ENCODE data around the gene CRYBG3. TPM values are rescaled to one million over a fixed set of nuclear protein-coding genes. Genes with fewer than 3 reads are reported as not detected.

The CRYBG3 gene
- 10 to 100 TPM in 5 of 8 experiments, 1 to 10 TPM in 3; 4.7 to 14.3 (median 10.8) TPM for total RNA-seq

DNA sequence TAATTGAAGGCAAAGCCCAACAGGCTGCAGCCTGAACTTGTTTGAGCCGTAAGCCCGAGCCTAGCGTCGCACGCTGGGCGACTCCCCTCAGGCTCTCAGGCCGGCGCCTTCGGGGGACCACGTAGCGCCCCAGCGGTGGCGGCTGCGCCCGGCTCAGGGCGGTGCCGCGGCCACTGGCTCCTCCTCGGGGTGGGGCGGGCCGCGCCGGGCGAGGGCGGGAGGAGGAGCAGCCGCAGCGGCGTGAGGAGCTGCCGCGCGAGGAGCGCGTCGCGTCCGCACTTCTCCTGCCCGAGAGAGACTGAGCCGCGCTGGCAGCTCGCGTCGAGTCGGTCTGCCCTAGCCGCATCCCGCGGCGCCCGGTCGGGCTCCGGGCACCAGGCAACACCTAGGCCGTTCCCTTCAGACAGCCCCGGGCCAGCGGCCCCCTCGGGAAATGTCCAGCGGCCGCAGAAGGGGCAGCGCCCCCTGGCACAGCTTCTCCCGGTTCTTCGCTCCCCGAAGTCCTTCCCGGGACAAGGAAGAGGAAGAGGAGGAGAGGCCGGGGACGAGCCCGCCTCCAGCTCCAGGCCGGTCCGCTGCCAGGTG is at the start of gene CRYBG3:
CRYBG3 (plus strand) TSS at position 238 of the 585 bp plus-strand sequence; CDS start at position 434, 196 bp downstream.
- ATAC-seq (replicated peaks in 6 of 8) = peak; percentile 92 to 97 (median 96)
- peaks cover 5 to 7% of the 10 kb centered on the region in 2 donors for H3K4me1 ChIP-seq (replicated peaks in 1 of 2)
- H3K4me3 ChIP-seq = peak within 1 kb of the TSS; percentile 62 to 77 (median 69)
- in situ Hi-C loops (cut with MboI; ENCODE audit: low pct_unique_long_range_greater_than_20kb in 2 of 9, low sequenced_read_pairs in 9 of 9, unreplicated experiment in 9 of 9) = no loop called here
- H3K27ac ChIP-seq = peak within 1 kb of the TSS in 1 of 2 donors; percentile 65
- 2% methylated on average over 10 of the region's 66 CpGs; no CpG with 5 or more reads in 9 of the 10 experiments for WGBS, 10 experiments

DNA sequence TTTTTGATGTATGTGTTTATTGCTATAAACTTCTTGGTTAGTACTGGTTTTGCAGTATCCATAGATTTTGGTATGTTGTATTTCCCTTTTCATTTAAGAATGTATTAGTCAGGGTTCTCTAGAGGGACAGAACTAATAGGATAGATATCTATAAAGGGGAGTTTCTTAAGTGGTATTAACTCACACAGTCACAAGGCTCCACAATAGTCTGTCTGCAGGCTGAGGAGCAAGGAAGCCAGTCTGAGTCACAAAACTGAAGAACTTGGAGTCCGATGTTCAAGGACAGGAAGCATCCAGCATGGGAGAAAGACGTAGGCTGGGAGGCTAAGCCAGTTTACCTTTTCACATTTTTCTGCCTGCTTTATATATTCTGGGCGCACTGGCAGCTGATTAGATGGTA is 48.9 kb upstream of the CRYBG3 start:
- WGBS, 10 experiments = 66 to 100% (median 100%) methylated on average over 1 to 3 of the region's 3 CpGs; no CpG with 5 or more reads in 2 of the 10 experiments
- no peak overlapping the region for H3K4me3 ChIP-seq
- in situ Hi-C loops (cut with MboI; ENCODE audit: low pct_unique_long_range_greater_than_20kb in 2 of 9, low sequenced_read_pairs in 9 of 9, unreplicated experiment in 9 of 9) = no loop called here
- H3K4me1 ChIP-seq (replicated peaks in 1 of 2) = no peaks in the 10 kb centered on the region
- H3K27ac ChIP-seq = no peak overlapping the region
- ATAC-seq (replicated peaks in 6 of 8) = no peak

DNA sequence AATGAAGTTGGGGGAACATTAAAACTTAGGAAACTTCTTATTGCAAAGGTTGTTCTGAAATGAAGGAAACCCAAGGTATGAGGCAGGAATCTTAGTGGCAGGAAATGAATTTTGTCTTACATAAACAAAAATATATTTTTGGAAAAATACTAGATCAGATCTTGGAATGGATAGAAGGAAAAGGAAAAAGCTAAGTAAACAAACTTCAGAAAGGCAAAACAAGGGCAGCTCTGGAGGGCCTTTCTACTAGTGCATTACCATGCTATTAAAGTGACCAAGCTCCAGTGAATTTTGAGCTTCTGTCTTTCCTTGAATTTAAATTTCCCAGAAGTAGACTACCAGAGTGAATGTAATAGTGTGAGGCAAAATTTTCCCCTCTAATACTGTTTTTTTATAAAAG is 43.7 kb upstream of the CRYBG3 start:
- Histone ChIP-seq H3K4me3 (no peak overlapping the region), H3K27ac (no peak overlapping the region), H3K4me1 (replicated peaks in 1 of 2) (no peaks in the 10 kb centered on the region)
- ATAC-seq (replicated peaks in 6 of 8) = no peak
- in situ Hi-C loops (cut with MboI; ENCODE audit: low pct_unique_long_range_greater_than_20kb in 2 of 9, low sequenced_read_pairs in 9 of 9, unreplicated experiment in 9 of 9) = loop anchor here in 5 of 9 experiments (25.0 kb wide), 2 partner anchors 234 to 559 kb away; no protein-coding TSS in a partner anchor

DNA sequence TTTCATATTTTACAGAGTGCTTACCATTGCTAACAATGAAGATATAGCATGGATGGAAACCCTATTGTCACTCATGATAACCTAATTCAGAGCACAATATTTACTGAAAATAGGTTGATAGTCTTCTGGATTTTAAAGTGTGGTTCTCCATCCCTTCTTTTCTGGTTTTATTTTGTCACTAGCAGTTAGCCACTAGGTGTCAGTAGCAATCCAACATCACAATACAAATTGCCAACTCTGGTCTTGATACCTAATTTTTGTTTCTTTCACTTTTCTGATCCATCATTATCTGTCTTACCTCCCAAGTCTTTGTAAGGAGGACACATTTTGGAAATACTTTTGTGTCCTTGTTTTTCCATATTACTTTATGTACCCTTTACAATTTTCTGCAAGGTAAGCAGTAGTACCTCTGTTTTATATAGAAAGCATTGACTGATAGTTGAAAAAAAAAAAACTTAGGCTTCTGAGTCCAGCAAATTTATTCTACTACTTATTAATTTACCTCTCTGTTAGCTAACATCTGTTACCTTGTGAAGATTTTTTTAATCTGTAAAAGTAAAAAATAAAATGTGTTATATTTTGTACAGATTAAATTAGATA is 28.3 kb upstream of the CRYBG3 start:
- in situ Hi-C loops (cut with MboI; ENCODE audit: low pct_unique_long_range_greater_than_20kb in 2 of 9, low sequenced_read_pairs in 9 of 9, unreplicated experiment in 9 of 9) = loop anchor here (10.0 to 25.0 kb wide), 3 partner anchors 219 to 544 kb away; no protein-coding TSS in a partner anchor
- Histone ChIP-seq H3K27ac (no peak overlapping the region), H3K4me3 (no peak overlapping the region), H3K4me1 (replicated peaks in 1 of 2) (no peaks in the 10 kb centered on the region)
- ATAC-seq (replicated peaks in 6 of 8) = peak in 2 of 8 experiments; percentile 37 to 43

DNA sequence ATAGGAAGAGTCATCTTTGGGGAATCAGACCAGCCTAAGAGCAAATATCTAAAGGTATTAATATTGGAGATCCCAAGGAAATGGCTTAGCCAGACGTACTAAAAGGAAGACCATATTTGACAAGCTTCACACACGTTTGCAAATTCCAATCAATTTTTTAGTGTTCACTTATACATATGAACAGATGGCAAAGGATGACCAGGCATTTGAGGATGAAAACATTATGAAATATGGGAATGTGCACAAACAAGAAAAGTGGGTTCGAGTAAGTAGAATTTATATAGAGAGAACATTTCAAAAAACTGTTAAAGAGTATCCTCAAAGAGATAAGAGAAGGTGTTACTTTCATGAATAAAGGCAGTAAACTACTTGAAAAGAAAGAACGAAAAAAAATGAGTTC is 25.9 kb upstream of the CRYBG3 start:
- Histone ChIP-seq H3K27ac (no peak overlapping the region), H3K4me1 (replicated peaks in 1 of 2) (no peaks in the 10 kb centered on the region), H3K4me3 (no peak overlapping the region)
- ATAC-seq (replicated peaks in 6 of 8) = no peak
- WGBS, 10 experiments = 85 to 96% (median 91%) methylated on average over 3 to 4 of the region's 4 CpGs; no CpG with 5 or more reads in 1 of the 10 experiments
- in situ Hi-C loops (cut with MboI; ENCODE audit: low pct_unique_long_range_greater_than_20kb in 2 of 9, low sequenced_read_pairs in 9 of 9, unreplicated experiment in 9 of 9) = loop anchor here (10.0 to 25.0 kb wide), 3 partner anchors 216 to 541 kb away; no protein-coding TSS in a partner anchor

DNA sequence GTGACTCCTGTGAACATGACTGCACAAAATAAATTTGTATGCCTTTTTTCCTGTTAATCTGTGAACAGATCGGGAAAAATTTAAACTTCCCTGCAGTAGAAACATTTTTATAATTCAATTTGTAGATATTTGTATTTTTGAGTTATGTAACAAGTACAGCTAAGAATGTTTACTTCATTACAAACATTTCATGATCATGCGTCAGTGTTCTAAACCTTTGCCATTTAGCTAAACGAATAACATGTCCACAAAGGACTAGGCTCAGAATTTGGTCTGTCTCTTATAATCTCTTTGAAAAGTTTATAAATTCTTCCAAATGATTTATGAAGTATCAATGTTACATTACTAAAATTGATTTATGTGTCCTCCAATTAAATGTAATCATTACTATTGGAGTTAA is 17.3 kb upstream of the CRYBG3 start:
- H3K4me3 ChIP-seq = no peak overlapping the region
- WGBS, 10 experiments = 45 to 100% (median 86%) methylated on average over 1 to 3 of the region's 3 CpGs; no CpG with 5 or more reads in 2 of the 10 experiments
- no peaks in the 10 kb centered on the region for H3K4me1 ChIP-seq (replicated peaks in 1 of 2)
- no peak for ATAC-seq (replicated peaks in 6 of 8)
- H3K27ac ChIP-seq = no peak overlapping the region
- in situ Hi-C loops (cut with MboI; ENCODE audit: low pct_unique_long_range_greater_than_20kb in 2 of 9, low sequenced_read_pairs in 9 of 9, unreplicated experiment in 9 of 9) = no loop called here

DNA sequence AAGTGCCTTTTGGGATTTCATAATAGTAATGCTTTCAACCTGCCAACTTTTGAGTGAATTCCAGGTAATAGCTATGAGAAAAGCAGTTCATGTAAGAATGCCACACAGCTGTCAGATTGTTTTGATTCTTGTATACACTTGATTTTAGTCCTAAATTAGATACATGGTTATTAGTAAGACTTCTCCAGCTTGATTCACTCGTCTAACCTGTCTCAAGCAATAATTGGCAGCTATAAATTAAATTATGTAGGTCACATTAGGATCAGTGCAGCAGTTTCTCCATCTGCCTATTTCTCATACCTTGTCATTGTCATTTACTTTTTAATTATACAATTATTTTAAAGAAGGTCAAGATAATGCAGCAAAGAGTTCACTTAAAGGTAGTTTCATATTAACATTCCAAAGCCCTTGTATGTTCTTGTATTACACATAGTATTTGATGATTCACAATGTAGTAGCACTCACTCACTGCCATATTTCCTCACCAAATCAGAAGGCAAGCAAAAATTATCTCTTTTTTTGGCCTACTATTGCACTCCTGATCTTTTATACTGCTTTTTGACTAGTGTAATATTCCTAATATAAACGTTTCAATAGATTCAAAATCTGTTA is 10.9 kb upstream of the CRYBG3 start:
- in situ Hi-C loops (cut with MboI; ENCODE audit: low pct_unique_long_range_greater_than_20kb in 2 of 9, low sequenced_read_pairs in 9 of 9, unreplicated experiment in 9 of 9) = no loop called here
- Histone ChIP-seq H3K27ac (no peak overlapping the region), H3K4me1 (replicated peaks in 1 of 2) (no peaks in the 10 kb centered on the region), H3K4me3 (no peak overlapping the region)
- 0 to 100% (median 40%) methylated on average over 1 to 2 of the region's 2 CpGs; no CpG with 5 or more reads in 1 of the 10 experiments for WGBS, 10 experiments
- no peak for ATAC-seq (replicated peaks in 6 of 8)

DNA sequence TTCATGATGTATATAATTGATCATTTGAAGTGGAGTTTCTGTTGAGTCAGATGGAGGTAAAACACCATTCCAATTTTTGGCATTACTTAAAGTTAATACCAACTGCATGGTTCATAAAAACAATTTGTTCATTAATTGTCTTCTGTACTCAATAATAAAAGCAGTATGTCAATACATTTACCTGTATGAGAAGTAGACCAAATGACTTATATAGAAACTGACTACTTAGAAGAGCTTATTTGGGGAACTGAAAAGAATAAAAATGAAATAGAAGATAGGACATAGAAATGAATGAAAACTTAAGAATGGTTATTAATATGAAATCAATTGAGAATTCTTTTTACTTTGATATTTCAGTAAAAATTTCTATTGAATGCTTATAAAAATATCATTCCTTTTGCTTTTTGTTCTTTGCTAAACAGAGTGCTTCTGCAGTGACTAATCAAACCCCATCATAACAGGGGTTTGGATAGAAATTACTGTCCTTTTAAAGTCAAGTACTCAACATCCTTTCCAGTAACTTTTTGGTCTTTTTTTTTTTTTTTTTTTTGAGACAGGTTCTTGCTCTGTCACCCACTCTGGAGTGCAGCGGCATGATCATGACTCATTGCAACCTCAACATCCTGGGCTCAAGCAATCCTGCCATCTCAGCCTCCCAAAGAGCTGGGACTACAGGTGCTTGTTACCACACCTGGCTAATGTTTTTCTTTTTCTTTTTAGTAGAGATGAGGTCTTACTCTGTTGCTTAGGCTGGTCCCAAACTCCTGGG is 6.5 kb upstream of the CRYBG3 start:
- peaks cover 5 to 7% of the 10 kb centered on the region in 2 donors for H3K4me1 ChIP-seq (replicated peaks in 1 of 2)
- H3K4me3 ChIP-seq = no peak overlapping the region
- in situ Hi-C loops (cut with MboI; ENCODE audit: low pct_unique_long_range_greater_than_20kb in 2 of 9, low sequenced_read_pairs in 9 of 9, unreplicated experiment in 9 of 9) = no loop called here
- 0 to 88% (median 7%) methylated on average over 1 of the region's 1 CpG; no CpG with 5 or more reads in 2 of the 10 experiments for WGBS, 10 experiments
- no peak for ATAC-seq (replicated peaks in 6 of 8)
- H3K27ac ChIP-seq = no peak overlapping the region

DNA sequence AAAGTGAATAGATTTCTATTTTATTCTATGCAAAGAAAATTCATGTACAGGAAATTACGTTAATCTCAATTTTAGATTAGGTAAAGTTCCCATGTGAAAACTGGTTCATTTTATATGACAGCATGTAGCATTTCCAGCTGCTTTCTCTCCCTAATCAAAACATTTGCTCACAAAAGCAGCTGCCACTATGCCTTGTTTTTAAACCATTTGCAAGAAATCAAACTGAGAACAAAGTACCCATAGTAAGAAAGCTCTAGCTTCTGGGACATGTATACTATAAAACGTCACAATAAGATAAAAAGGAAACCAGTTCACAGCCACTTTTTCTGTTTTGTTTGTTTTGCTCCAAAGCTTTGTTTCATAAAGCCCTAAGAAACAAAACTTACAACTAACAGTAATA is 5.0 kb upstream of the CRYBG3 start:
- H3K4me1 ChIP-seq (replicated peaks in 1 of 2) = peaks cover 5 to 7% of the 10 kb centered on the region in 2 donors
- H3K27ac ChIP-seq = no peak overlapping the region
- 36 to 100% (median 71%) methylated on average over 1 to 2 of the region's 2 CpGs for WGBS, 10 experiments
- ATAC-seq (replicated peaks in 6 of 8) = no peak
- in situ Hi-C loops (cut with MboI; ENCODE audit: low pct_unique_long_range_greater_than_20kb in 2 of 9, low sequenced_read_pairs in 9 of 9, unreplicated experiment in 9 of 9) = no loop called here
- H3K4me3 ChIP-seq = no peak overlapping the region

DNA sequence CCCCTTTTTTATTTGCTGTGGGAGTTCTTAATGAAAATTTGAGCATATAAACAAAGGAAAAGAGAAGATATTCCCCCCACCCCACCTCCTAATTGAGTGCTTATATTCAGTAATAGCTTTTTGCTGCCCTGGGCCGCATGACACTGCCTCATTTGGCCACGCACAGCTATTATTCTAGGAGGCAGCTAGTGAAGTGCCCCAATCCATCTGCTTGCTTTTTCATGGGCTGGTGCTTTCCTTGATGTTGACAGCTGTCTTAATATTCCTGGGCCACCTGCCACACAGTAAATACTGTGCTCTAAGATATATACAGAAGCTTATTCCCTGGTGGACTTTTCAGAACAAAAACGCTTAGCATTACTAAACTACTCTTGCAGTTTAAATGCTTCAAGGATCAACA is 3.8 kb upstream of the CRYBG3 start:
- no peak overlapping the region for H3K27ac ChIP-seq
- 10 to 93% (median 62%) methylated on average over 1 to 3 of the region's 3 CpGs; no CpG with 5 or more reads in 2 of the 10 experiments for WGBS, 10 experiments

DNA sequence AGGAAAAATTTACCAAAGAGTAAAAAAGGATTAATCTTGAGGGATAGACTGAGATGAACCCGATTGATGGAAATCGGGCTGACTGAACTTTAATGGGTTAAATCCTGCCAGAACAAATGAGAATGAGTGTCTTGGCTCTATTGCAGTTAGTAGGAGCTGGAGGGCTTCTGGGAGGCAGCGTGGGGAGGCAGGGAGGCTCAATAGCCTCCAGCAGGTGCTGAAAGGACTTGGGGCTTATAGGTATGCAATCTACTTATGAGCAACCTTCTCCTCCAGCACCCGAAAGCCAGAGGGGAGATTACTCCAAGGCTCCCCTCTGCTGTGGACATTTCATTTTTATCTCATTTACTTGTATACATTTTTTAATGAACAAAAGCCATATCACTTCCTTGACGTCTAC is 1.0 kb upstream of the CRYBG3 start:
- in situ Hi-C loops (cut with MboI; ENCODE audit: low pct_unique_long_range_greater_than_20kb in 2 of 9, low sequenced_read_pairs in 9 of 9, unreplicated experiment in 9 of 9) = no loop called here
- ATAC-seq (replicated peaks in 6 of 8) = no peak
- H3K4me3 ChIP-seq = peak overlapping the region; percentile 62 to 77 (median 69)
- H3K27ac ChIP-seq = no peak overlapping the region
- WGBS, 10 experiments = 55 to 100% (median 93%) methylated on average over 1 to 5 of the region's 5 CpGs; no CpG with 5 or more reads in 2 of the 10 experiments
- H3K4me1 ChIP-seq (replicated peaks in 1 of 2) = peaks cover 5 to 7% of the 10 kb centered on the region in 2 donors

More for the DNA sequence above, 3.8 kb upstream of the CRYBG3 start:
- Histone ChIP-seq H3K4me3 (no peak overlapping the region), H3K4me1 (replicated peaks in 1 of 2) (peaks cover 5 to 7% of the 10 kb centered on the region in 2 donors)
- in situ Hi-C loops (cut with MboI; ENCODE audit: low pct_unique_long_range_greater_than_20kb in 2 of 9, low sequenced_read_pairs in 9 of 9, unreplicated experiment in 9 of 9) = no loop called here
- ATAC-seq (replicated peaks in 6 of 8) = peak in 2 of 8 experiments; percentile 15 to 19

DNA sequence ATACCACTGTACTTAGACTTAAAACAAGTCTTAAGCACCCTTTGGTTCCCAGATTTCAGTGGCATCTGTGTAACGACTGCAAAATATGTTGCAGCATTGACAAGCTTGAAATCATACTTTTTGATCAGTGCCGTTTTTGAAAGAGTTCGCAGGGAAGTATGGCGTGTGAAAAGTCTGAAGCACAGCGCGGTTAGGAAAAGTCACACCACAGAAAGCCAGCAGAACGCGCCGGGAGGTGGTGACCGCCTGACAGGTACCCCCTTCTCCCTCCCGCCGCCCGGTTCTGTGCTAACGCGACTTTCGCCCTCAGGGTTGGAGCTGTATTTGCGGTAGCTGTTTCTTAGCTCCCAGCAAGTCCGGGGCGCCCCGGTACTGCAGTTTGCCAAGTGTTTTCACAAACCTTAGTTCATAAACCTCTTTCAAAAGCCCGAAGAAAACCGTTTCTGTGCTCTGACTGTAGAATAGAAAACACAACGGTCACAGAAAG is 481 bp upstream of the CRYBG3 start:
- Histone ChIP-seq H3K4me1 (replicated peaks in 1 of 2) (peaks cover 5 to 7% of the 10 kb centered on the region in 2 donors), H3K4me3 (peak overlapping the region; percentile 62 to 77 (median 69)), H3K27ac (peak overlapping the region in 1 of 2 donors; percentile 65)
- ATAC-seq (replicated peaks in 6 of 8) = peak; percentile 28 to 63 (median 53)
- 0 to 7% (median 0%) methylated on average over 5 to 15 of the region's 23 CpGs; no CpG with 5 or more reads in 3 of the 10 experiments for WGBS, 10 experiments
- in situ Hi-C loops (cut with MboI; ENCODE audit: low pct_unique_long_range_greater_than_20kb in 2 of 9, low sequenced_read_pairs in 9 of 9, unreplicated experiment in 9 of 9) = no loop called here
